HT1080 (cell line): ENCODE measurements around the gene WBP11. TPM values are rescaled to one million over a fixed set of nuclear protein-coding genes. Genes with fewer than 3 reads are reported as not detected.

ENCODE experiments used
- DNase-seq: peaks from one replicate; pipeline ENCODE4 v3.0.0-alpha.2; 2015; ENCODE audit warnings: low read depth
- total RNA-seq: library from RNA; depleted of rRNA; stranded (reverse); fragments of >200 nt; shearing (Covaris generic); gene quantifications from 2 replicates; pipeline ENCODE4 v1.2.3, GENCODE V29; 2014

The WBP11 gene
- total RNA-seq, 1 experiment from 2014 or later, result 32.1 TPM

- DNase-seq, result peak; percentile 36
Measured at GRCh38 chr12:14825256-14825655, 22.0 kb upstream of the WBP11 start.

DNA sequence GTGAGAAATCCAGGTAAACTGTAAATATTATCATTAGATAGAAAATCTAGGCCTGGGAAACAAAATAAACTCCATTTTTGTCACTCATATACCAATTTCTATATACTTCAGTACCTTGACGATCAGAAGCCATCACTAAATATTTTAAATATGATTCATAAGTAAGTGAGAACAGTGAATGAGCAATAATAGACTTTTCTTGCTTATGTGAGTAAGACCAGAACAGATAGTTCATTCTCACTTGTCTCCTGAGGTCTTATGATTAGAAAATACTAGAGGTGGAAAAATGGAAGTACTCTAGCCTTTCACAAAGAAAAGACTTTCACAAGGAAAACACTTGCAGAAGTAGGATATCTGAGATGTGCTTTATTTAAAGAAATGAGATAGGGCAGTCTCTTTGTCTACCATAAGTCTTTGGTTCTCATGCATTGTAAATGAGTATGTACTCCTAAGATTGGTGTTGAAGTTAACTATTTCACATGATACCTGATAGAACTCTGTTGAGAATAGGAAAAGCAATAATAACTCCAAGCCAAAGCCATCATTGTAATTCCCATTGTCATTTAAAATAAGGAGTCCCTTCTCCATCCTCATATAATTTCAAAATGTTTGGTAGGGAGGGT is 20.8 kb upstream of the WBP11 start:
- peak; percentile 25 for DNase-seq

- no peak for DNase-seq
Measured at GRCh38 chr12:14814014-14814413, 10.7 kb upstream of the WBP11 start, which contains the start of gene SMCO3. TSS of gene SMCO3 (minus strand) at chr12:14814182. CDS start at chr12:14806680, 7,502 bp downstream.

GRCh38 chr12:14811486-14811885 is 8.2 kb upstream of the WBP11 start:
- DNase-seq, result no peak

- DNase-seq, result peak; percentile 49
Measured at GRCh38 chr12:14810953-14811483, 7.7 kb upstream of the WBP11 start.

DNA sequence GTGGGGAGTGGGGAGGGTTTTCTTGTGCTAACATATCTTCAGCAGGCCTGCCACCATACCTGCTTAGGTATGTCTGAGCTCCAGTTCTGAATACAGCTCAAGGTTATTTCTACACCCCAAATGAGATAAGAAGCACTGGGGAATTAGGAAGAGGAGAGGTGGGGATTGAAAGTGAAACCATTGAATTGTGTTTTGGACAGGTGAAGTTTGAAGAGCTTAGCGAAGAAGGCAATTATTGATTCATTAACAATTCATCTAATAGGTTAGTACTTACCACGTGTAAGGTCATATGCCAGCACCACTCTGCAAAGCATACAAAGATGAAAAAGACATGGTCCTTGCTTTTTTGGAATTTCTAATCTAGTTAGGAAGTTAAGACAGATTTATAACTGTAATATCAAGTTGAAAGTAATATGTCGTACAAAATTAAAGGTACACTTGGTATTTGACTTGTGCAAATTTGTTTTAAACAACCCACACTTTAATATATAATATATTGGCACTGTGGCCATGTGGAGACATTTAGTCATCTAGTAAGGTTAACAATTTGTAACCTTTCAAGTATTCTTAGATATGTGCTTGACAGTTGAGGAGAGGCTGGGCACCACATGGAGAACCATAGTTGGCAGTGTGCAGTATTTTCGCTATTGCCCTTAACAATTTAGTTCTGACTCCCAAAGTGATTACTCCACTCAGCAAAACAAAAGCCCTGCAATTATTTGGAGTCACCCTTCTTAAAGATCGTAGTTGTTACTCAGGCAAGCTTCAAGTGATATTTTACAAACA is 7.1 kb upstream of the WBP11 start:
- DNase-seq, result no peak

- no peak for DNase-seq
Measured at GRCh38 chr12:14803830-14804160, 517 bp upstream of the WBP11 start.

GRCh38 chr12:14802721-14803010 is 612 bp downstream of the WBP11 start:
- no peak for DNase-seq

DNA sequence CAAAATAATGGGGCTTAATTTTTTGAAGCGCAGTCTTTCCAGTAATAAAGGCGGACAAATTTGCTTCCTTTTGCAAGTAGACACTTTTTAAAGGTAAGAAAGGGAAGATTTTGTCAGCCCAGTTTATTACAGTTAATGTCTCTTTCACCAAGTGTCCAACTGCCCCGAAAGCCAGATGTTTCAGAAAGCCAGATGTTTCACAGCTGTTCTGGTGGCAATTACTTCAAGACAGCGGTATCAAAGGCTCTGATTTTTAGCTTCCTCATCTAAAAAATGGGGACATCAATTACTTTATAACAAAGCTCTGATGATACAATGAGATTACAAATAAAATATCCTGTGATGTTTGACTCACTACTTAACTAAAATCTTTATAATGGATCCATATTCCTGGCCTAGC is 1.0 kb downstream of the WBP11 start:
- no peak for DNase-seq

GRCh38 chr12:14795028-14795448 is 8.2 kb downstream of the WBP11 start:
- DNase-seq, result no peak

GRCh38 chr12:14785568-14785967 is 17.7 kb downstream of the WBP11 start:
- DNase-seq, result no peak

DNA sequence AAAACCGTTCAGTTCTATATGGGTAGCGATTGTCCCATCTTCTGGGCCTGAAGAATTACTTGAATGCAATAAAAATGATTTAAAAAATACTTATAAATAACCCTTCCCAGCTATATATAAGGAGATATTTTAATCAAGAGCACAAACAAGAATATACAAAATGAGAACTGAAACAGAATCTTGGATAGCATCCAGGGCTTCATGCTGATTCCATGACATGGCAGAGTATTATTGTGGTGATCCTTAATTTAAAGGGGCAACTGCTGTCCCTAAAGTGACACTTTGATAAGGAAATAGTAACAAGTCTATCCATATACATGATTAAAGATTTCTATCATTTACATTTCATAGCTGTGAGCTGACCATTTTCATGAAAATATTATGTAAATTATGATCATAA is 18.8 kb downstream of the WBP11 start:
- no peak for DNase-seq

- DNase-seq, result no peak
Measured at GRCh38 chr12:14782756-14783155, 20.5 kb downstream of the WBP11 start.

GRCh38 chr12:14781563-14781962 is 21.7 kb downstream of the WBP11 start:
- no peak for DNase-seq

GRCh38 chr12:14780859-14781258 is 22.4 kb downstream of the WBP11 start:
- DNase-seq, result no peak

- no peak for DNase-seq
Measured at GRCh38 chr12:14779834-14780233, 23.4 kb downstream of the WBP11 start.

GRCh38 chr12:14777271-14777670 is 26.0 kb downstream of the WBP11 start:
- peak; percentile 23 for DNase-seq

DNA sequence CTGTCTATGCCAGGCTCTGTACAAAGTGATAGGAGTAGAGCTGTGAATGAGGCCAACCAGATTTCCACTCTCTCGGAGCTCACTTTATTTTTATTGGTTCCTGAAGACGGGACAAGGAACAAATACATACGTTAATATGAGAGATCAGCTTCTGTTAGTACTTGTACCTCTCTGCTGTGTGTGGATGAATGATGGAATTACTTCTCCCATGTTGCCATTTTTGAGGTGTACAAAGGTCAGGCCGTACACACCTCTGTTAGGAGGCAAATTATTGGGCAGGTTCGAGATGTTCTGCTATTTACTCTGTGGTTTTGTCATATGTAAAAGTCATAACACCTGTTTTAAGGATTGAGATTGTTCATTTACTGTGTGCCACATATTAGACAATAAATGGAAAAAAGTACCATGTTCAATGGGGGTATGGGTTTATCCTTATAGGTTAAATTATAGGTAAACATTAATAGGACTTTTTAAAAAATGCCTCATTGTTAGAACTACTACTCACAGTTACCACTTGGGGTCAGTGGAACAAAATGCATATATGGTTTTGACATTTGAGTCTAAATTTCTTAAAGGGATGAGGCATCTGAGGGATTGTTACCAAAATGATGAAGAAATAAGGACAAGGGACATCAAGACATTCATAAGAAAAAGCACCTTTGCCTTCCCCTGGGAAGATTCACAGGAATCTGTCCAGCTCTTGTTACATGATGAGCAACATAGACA is 26.9 kb downstream of the WBP11 start:
- no peak for DNase-seq

- no peak for DNase-seq
Measured at GRCh38 chr12:14775636-14775980, 27.7 kb downstream of the WBP11 start.

DNA sequence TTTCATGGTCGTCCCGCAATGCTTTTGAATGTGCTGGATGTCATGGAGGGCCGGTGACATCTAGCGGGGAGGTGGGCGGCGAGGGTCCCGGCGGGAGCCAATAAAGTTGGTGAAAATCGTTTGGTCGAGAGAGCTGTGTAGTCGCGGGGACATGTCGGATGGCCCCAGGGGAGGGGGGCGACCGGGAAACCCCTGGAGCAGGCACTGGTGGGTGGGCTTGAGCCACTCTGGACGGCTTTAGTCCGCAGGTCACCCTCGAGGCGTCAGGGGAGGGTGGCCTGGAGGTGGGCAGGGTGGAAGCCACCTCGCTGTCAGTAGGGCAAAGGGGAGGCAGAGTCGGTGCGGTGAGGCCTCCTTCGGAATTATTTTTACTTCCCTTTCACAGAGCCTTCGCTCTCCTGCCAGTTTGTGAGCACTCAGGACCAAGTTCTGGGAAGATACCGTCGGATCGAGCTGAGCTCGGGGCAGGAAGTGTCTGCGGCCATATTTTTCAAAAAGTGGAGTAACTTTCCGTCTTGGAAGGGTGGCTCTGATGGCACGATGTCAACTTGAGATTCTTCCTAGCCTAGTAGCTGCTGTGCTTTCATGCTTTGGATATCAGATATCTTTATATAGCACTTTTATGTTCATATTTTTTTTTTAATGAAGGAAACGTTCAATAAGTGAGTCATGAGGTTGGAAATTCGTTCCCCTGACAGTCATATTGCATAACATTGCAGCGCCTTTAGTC is 28.2 kb downstream of the WBP11 start:
- DNase-seq, result peak; percentile 33

- DNase-seq, result peak; percentile 85
Measured at GRCh38 chr12:14774074-14774905, 29.0 kb downstream of the WBP11 start.
